ENCODE measurements around the gene KLHDC3. TPM values are rescaled to one million over a fixed set of nuclear protein-coding genes. Genes with fewer than 3 reads are reported as not detected.
"Not testable (repeated sequence)": the region's sequence is repeated elsewhere in the genome, so short reads cannot be mapped to it uniquely, and the experiment has no call there.

KLHDC3 gene
- total and polyA plus RNA-seq, 2 donors (not counting 1 experiment from before 2014, with no cell fraction given) = 47.4 to 50.7 TPM

DNA sequence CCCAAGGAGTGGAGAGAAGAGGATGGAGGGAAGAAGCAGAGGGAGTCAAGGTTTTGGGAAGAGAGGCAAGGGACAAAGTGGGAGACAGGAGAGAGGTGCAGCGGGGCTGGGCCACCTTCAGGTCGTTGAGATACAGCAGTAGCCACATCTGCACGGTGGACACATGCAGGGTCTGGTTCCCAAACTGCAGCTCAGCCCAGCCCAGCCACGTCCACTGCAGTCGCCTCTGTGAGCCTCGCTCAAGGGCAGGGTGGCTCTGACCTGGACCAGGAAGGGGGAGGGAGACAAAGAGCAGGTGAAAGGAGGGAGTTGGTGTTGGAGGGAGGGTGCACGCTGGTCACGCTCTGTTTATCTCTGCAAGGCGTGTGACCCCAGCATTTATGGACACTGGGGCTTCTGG is 24.7 kb downstream of the KLHDC3 start:
- Histone ChIP-seq H4K20me1 (ENCODE audit: control insufficient read depth, insufficient read depth, low read length, poor library complexity, severe bottlenecking) (no peaks in the 10 kb centered on the region), H3K27ac (ENCODE audit: low read length in 2 of 2) (no peak overlapping the region), H3K4me3 (ENCODE audit: control extremely low read depth in 1 of 5, extremely low read depth in 1 of 5, insufficient read depth in 1 of 5, low read depth in 2 of 5, low read length in 4 of 5) (no peak overlapping the region), H2AFZ (ENCODE audit: insufficient read depth, low read depth, low read length, poor library complexity, severe bottlenecking) (no peak overlapping the region), H3K36me3 (replicated peaks in 1 of 2; ENCODE audit: control extremely low read depth in 1 of 2, control insufficient read depth in 1 of 2, extremely low read depth in 1 of 2, insufficient read depth in 2 of 2, low read length in 1 of 2) (peaks cover 0 to 42% of the 10 kb centered on the region in 2 experiments), H3K9me3 (ENCODE audit: control extremely low read depth in 1 of 3, control insufficient read depth in 2 of 3, insufficient read depth in 1 of 3, low read length in 2 of 3) (no peaks in the 10 kb centered on the region), H3K4me1 (ENCODE audit: control insufficient read depth in 2 of 2, insufficient read depth in 2 of 2, low read length in 2 of 2) (no peaks in the 10 kb centered on the region), H3K4me2 (replicated peaks; ENCODE audit: low read depth, low read length, poor library complexity, severe bottlenecking) (no peak overlapping the region), H3K27me3 (replicated peaks in 1 of 4; ENCODE audit: control extremely low read depth in 1 of 4, control insufficient read depth in 3 of 4, insufficient read depth in 4 of 4, low read length in 3 of 4) (no peaks in the 10 kb centered on the region), H3K9ac (ENCODE audit: low read length) (no peak overlapping the region), H3K79me2 (ENCODE audit: control insufficient read depth, insufficient read depth, low read length) (no peaks in the 10 kb centered on the region)
- Mint-ChIP-seq H3K27me3 (no peaks in the 10 kb centered on the region), H3K27ac (no peak overlapping the region), H3K9me3 (ENCODE audit: insufficient read depth) (no peaks in the 10 kb centered on the region), H3K4me3 (no peak overlapping the region), H3K4me1 (no peaks in the 10 kb centered on the region)
- intact Hi-C loops (cut with micrococcal nuclease) = no loop called here
- ATAC-seq (ENCODE audit: low read depth) (no peak), DNase-seq (no peak)
- WGBS (ENCODE audit: insufficient coverage) = 96% methylated on average over 9 of the region's 9 CpGs
- POLR2A ChIA-PET = interaction anchor here (0.6 kb wide), 1 partner anchor 402 kb away, joined by 6 read pairs; no protein-coding TSS in a partner anchor
- CTCF ChIA-PET = interaction anchor here (0.8 kb wide), 1 partner anchor 9 kb away, joined by 3 read pairs; no protein-coding TSS in a partner anchor
- TF ChIP-seq CTCF (IDR thresholded peaks at IDR 0.05) (no peak), EZH2 (IDR thresholded peaks at IDR 0.05; ENCODE audit: borderline replicate concordance, insufficient read depth, low read depth, low read length, poor library complexity, severe bottlenecking) (no peak)

DNA sequence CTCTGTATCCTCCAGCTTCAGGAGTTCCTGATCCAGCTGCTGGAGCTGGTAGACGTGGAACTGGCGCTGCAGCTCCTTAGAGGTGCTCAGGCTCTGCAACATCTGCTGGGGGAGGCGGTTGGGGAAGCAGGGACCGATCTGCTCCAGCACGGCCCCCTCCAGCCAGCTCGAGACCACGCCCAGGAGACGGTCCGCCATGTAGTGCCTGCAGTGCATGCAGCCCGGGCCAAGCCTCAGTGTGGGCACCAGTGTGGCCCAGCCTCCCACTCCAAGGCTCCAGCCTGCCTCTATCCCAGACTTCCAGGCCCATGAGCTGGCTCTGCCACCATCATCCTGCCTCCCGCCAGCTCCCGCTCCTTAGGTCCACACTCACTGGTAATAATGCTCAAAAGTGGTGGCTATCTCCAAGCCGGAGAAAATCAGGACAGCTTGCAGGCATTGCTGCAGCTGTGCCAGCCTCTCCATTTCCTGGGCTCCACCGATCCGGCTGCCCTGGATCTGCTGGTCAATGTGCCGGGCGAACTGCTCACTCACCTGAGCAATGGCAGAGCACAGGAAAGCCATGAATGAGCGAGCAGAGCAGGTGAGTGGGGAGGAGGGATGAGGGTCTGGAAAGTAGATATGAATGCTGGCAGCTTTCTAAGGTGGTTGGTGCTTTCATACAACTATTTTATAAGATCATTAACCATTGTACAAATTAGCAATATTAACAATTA is 26.7 kb downstream of the KLHDC3 start:
- Histone ChIP-seq H3K4me1 (ENCODE audit: control insufficient read depth in 2 of 2, insufficient read depth in 2 of 2, low read length in 2 of 2) (no peaks in the 10 kb centered on the region), H3K36me3 (replicated peaks in 1 of 2; ENCODE audit: control extremely low read depth in 1 of 2, control insufficient read depth in 1 of 2, extremely low read depth in 1 of 2, insufficient read depth in 2 of 2, low read length in 1 of 2) (peaks cover 0 to 42% of the 10 kb centered on the region in 2 experiments), H3K27ac (ENCODE audit: low read length in 2 of 2) (no peak overlapping the region), H2AFZ (ENCODE audit: insufficient read depth, low read depth, low read length, poor library complexity, severe bottlenecking) (no peak overlapping the region), H3K4me3 (ENCODE audit: control extremely low read depth in 1 of 5, extremely low read depth in 1 of 5, insufficient read depth in 1 of 5, low read depth in 2 of 5, low read length in 4 of 5) (no peak overlapping the region), H3K9me3 (ENCODE audit: control extremely low read depth in 1 of 3, control insufficient read depth in 2 of 3, insufficient read depth in 1 of 3, low read length in 2 of 3) (no peaks in the 10 kb centered on the region), H3K9ac (ENCODE audit: low read length) (no peak overlapping the region), H3K4me2 (replicated peaks; ENCODE audit: low read depth, low read length, poor library complexity, severe bottlenecking) (no peak overlapping the region), H3K27me3 (replicated peaks in 1 of 4; ENCODE audit: control extremely low read depth in 1 of 4, control insufficient read depth in 3 of 4, insufficient read depth in 4 of 4, low read length in 3 of 4) (no peaks in the 10 kb centered on the region), H4K20me1 (ENCODE audit: control insufficient read depth, insufficient read depth, low read length, poor library complexity, severe bottlenecking) (no peaks in the 10 kb centered on the region), H3K79me2 (ENCODE audit: control insufficient read depth, insufficient read depth, low read length) (no peaks in the 10 kb centered on the region)
- TF ChIP-seq CTCF (IDR thresholded peaks at IDR 0.05) (no peak), EZH2 (IDR thresholded peaks at IDR 0.05; ENCODE audit: borderline replicate concordance, insufficient read depth, low read depth, low read length, poor library complexity, severe bottlenecking) (no peak)
- Mint-ChIP-seq H3K4me1 (no peaks in the 10 kb centered on the region), H3K27me3 (no peaks in the 10 kb centered on the region), H3K27ac (no peak overlapping the region), H3K4me3 (no peak overlapping the region), H3K9me3 (ENCODE audit: insufficient read depth) (no peaks in the 10 kb centered on the region)
- DNase-seq (no peak), ATAC-seq (ENCODE audit: low read depth) (no peak)
- ChIA-PET POLR2A (no interaction called here), CTCF (no interaction called here)
- WGBS (ENCODE audit: insufficient coverage) = 98% methylated on average over 17 of the region's 18 CpGs
- intact Hi-C loops (cut with micrococcal nuclease) = no loop called here

DNA sequence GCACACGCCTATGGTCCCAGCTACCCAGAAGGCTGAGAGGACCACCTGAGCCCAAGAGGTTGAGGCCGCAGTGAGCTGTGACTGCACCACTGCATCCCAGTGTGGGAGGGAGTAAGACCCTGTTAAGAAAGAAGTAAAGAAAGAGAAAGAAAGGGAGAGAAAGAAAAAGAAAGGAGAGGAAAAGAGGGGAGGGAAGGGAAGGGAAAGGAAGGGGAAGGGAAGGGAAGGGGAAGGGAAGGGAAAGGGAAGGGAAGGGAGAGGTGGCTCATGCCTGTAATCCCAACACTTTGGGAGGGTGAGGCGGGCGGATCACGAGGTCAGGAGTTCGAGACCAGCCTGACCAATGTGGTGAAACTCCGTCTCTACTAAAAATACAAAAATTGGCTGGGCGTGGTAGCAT is 27.4 kb downstream of the KLHDC3 start:
- H3K27ac ChIP-seq (ENCODE audit: low read length in 2 of 2); H3K4me1 ChIP-seq (ENCODE audit: control insufficient read depth in 2 of 2, insufficient read depth in 2 of 2, low read length in 2 of 2); H3K9ac ChIP-seq (ENCODE audit: low read length); H3K9me3 ChIP-seq (ENCODE audit: control extremely low read depth in 1 of 3, control insufficient read depth in 2 of 3, insufficient read depth in 1 of 3, low read length in 2 of 3); intact Hi-C loops (cut with micrococcal nuclease); CTCF ChIA-PET; H3K4me3 ChIP-seq (ENCODE audit: control extremely low read depth in 1 of 5, extremely low read depth in 1 of 5, insufficient read depth in 1 of 5, low read depth in 2 of 5, low read length in 4 of 5); H3K27ac Mint-ChIP-seq; H3K27me3 Mint-ChIP-seq; ATAC-seq (ENCODE audit: low read depth); H3K9me3 Mint-ChIP-seq (ENCODE audit: insufficient read depth); H3K4me3 Mint-ChIP-seq; H2AFZ ChIP-seq (ENCODE audit: insufficient read depth, low read depth, low read length, poor library complexity, severe bottlenecking); H4K20me1 ChIP-seq (ENCODE audit: control insufficient read depth, insufficient read depth, low read length, poor library complexity, severe bottlenecking); DNase-seq; H3K27me3 ChIP-seq (replicated peaks in 1 of 4; ENCODE audit: control extremely low read depth in 1 of 4, control insufficient read depth in 3 of 4, insufficient read depth in 4 of 4, low read length in 3 of 4); H3K4me2 ChIP-seq (replicated peaks; ENCODE audit: low read depth, low read length, poor library complexity, severe bottlenecking); H3K4me1 Mint-ChIP-seq; H3K79me2 ChIP-seq (ENCODE audit: control insufficient read depth, insufficient read depth, low read length): not testable (repeated sequence)
- H3K36me3 ChIP-seq (replicated peaks in 1 of 2; ENCODE audit: control extremely low read depth in 1 of 2, control insufficient read depth in 1 of 2, extremely low read depth in 1 of 2, insufficient read depth in 2 of 2, low read length in 1 of 2) = peaks cover 0 to 45% of the 10 kb centered on the region in 2 experiments
- WGBS (ENCODE audit: insufficient coverage) = 100% methylated on average over 3 of the region's 8 CpGs
- POLR2A ChIA-PET = interaction anchor here (0.6 kb wide), 1 partner anchor 189 kb away, joined by 4 read pairs; no protein-coding TSS in a partner anchor
